HUES64 (cell line): ENCODE results near the gene KLHDC7A. TPM values are rescaled to one million over a fixed set of nuclear protein-coding genes. Genes with fewer than 3 reads are reported as not detected.

Experiments
- H3K27ac ChIP-seq: 2 replicates; pipeline ENCODE4 v1.7.0; 2013; ENCODE audit warnings: low read depth, low read length, inconsistent platforms
- H3K27me3 ChIP-seq: 2 replicates; pipeline ENCODE4 v1.6.1; 2013; ENCODE audit warnings: mild to moderate bottlenecking, low read length; ENCODE audit not compliant: insufficient read depth
- H3K36me3 ChIP-seq: 2 replicates; pipeline ENCODE4 v1.6.1; 2013; ENCODE audit warnings: mild to moderate bottlenecking, low read length; ENCODE audit not compliant: insufficient read depth
- H3K4me1 ChIP-seq: 2 replicates; pipeline ENCODE4 v1.6.1; 2013; ENCODE audit warnings: mild to moderate bottlenecking, low read length, moderate library complexity; ENCODE audit not compliant: insufficient read depth
- H3K4me3 ChIP-seq: 2 replicates; pipeline ENCODE4 v1.5.1; 2013; ENCODE audit warnings: mild to moderate bottlenecking, low read length, moderate library complexity
- H3K9ac ChIP-seq: 2 replicates; pipeline ENCODE4 v1.6.1; 2013; ENCODE audit warnings: mild to moderate bottlenecking, low read depth, low read length
- H3K9me3 ChIP-seq: 2 replicates; pipeline ENCODE4 v1.6.1; 2013; ENCODE audit warnings: low read depth, low read length; ENCODE audit not compliant: insufficient read depth
- WGBS: fragments of 150-250, 120-280 bp; methylation state at CpG from one replicate; pipeline ENCODE4 v1.1.7; 2013; ENCODE audit warnings: missing lambda C conversion rate; 5-methylcytosine and 5-hydroxymethylcytosine counted together
- polyA plus RNA-seq, 2 experiments: library from polyadenylated mRNA; stranded (reverse); fragments of 50-300 nt; gene quantifications; one replicate each; pipeline ENCODE4 v1.2.3, GENCODE V29; 2013

Gene KLHDC7A
- 10.5 TPM for polyA plus RNA-seq (2013, experiment 1 of 2)
- 7.1 TPM for polyA plus RNA-seq (2013, experiment 2 of 2)

DNA sequence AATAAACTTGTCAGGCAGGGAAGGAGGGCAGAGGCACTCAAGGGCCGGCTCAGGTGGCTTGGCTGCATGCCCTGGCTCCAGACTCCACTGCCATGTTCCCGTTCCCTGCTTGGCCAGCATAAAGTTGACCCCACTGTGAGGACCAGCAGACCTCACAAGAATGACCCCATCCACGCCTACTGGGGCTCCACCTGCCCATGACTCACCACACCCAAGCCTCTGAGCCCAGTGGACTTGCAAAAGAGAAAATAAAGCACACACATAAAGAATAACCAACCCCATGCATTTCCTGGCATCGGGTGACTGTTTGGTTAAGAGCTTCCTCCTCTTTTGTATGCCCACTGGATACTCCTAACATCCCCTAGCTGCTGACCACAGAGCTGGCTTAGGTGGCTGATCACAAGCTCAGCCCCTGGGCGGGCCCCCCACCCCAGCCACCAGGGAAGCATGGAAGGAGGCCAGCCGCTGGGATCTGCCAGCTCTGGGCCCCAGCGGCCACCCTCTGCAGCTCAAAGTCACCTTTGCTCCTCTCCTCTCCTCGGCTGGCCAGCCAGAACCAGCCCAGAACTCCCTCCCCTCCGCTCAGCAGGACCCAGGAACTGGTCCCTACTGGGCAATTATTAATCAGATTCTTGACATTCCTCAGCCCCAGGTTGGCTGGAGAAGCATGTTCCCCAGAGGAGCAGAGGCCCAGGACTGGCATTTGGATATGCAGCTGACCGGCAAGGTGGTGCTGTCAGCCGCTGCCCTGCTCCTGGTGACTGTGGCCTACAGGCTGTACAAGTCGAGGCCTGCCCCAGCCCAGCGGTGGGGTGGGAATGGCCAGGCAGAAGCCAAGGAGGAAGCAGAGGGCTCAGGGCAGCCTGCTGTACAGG is at the start of gene KLHDC7A:
KLHDC7A (plus strand) TSS at position 616 of the 875 bp plus-strand sequence; CDS start at position 668, 52 bp downstream.
- Histone ChIP-seq H3K9me3 (no peaks in the 10 kb centered on the region), H3K36me3 (peaks cover 19% of the 10 kb centered on the region), H3K27me3 (no peaks in the 10 kb centered on the region), H3K4me3 (peak within 1 kb of the TSS; percentile 26; the same call in 1 of the 2 replicates), H3K27ac (peak within 1 kb of the TSS; percentile 87), H3K9ac (peak within 1 kb of the TSS; percentile 52), H3K4me1 (peaks cover 35% of the 10 kb centered on the region)
- 20% methylated on average over 13 of the region's 13 CpGs for WGBS

DNA sequence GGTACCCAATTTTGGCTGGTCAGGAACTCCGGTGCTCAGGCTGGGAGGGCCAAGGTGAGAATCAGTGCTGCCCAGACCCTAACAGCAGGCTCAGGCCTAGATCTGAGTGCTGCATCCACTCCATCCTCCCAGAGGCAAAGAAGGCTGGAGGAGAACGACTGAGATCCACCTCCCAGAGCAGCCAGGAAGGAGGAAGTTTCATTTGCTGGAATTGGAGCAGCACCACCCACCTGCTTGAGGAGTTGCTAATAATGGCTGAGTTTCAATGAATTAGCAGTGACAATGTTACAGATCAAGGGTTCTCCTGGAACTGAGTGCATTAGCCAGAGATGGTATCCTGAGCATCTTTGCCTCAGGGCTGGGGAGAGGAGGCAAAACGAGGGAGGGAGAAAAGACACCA is 46.7 kb upstream of the KLHDC7A start:
- no peaks in the 10 kb centered on the region for H3K27me3 ChIP-seq
- no peak overlapping the region for H3K27ac ChIP-seq
- no peak overlapping the region for H3K4me3 ChIP-seq
- H3K36me3 ChIP-seq, result no peaks in the 10 kb centered on the region
- peaks cover 3% of the 10 kb centered on the region; the same call in 1 of the 2 replicates for H3K9me3 ChIP-seq
- 76% methylated on average over 3 of the region's 3 CpGs for WGBS
- H3K9ac ChIP-seq, result no peak overlapping the region
- no peaks in the 10 kb centered on the region for H3K4me1 ChIP-seq

DNA sequence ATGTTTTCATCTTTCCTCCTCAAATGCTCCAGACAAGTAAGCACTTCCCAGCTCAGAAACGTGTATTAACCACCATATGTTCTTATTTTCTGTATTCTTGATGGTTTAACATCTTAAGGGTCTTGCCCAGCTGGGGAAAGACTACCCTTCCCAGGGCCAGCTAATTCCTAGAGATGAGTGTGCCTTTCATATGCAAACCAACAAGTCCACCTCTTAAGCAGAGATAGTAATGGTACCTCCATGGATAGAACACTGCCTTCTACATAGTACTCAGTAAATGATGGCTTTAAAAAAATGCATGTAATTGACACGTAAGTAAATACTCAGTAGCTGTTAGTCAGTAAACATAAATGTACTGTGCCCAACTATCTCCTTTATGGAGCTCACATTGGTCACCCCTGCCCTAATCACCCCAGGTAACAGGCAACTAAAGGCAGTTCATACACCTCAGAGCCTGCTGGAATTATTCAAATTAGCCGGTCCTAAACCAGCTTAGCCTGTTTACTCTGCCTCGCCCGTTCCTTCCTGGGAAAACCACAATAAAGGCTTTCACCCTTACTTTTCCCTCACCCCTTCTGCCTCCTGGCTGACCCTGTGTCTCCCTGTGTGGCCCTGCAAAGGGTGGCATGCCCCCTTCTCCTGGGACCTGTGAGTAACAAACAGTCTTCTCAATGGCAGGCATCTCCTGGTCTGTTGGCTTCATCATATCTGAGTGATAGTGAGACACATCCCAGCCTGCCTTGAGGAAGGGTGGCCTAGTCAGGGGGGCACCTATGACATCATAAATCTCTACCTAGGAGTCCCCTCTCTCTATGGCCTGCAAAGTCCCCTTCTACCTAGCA is 40.1 kb upstream of the KLHDC7A start:
- H3K4me3 ChIP-seq, result no peak overlapping the region
- H3K36me3 ChIP-seq, result no peaks in the 10 kb centered on the region
- no peak overlapping the region for H3K9ac ChIP-seq
- H3K9me3 ChIP-seq, result no peaks in the 10 kb centered on the region
- WGBS, result 55% methylated on average over 5 of the region's 5 CpGs
- H3K27ac ChIP-seq, result no peak overlapping the region
- no peaks in the 10 kb centered on the region for H3K27me3 ChIP-seq
- H3K4me1 ChIP-seq, result peaks cover 8% of the 10 kb centered on the region

DNA sequence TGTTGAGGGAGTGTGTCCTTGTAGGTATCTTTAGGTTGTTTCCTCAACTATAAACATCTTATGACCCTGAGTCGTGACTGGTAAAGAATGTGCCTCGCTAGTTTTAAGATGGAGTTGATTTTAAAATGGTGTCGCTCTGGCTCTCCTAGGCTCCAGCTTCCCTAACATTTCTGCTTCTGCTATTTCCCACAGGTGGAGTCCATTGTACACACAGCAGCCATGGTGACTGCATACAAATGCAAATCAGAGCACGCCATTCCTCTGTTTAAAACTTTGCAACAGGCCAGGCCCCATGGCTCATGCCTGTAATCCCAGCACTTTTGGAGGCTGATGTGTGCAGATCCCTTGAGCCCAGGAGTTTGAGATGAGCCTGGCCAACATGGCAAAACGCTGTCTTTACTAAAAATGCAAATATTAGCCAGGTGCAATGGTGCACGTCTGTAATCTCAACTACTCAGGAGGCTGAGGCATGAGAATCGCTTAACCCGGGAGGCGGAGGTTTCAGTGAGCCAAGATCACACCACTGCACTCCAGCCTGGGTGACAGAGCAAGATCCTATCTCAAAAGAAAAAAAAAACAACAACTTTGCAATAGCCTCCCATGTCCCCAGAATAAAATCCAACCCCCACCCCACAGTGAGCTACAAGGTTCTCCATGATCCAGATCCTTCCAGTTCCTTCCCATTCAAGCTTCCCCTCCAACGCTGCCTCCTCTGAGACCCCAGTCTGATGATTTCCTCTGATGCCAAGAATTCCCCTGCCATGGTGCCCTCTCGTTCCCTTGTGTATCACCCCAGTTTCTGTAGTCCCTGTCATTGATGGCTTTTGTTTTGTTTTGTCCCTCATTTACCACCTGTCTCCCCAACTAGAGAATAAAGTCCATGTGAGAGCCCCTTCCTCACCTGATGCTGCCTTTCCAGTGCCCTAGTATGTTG is 36.9 kb upstream of the KLHDC7A start:
- no peaks in the 10 kb centered on the region for H3K9me3 ChIP-seq
- H3K9ac ChIP-seq, result no peak overlapping the region
- H3K27me3 ChIP-seq, result no peaks in the 10 kb centered on the region
- H3K27ac ChIP-seq, result no peak overlapping the region
- WGBS, result 90% methylated on average over 11 of the region's 11 CpGs
- peaks cover 19% of the 10 kb centered on the region for H3K4me1 ChIP-seq
- H3K4me3 ChIP-seq, result no peak overlapping the region
- H3K36me3 ChIP-seq, result no peaks in the 10 kb centered on the region

DNA sequence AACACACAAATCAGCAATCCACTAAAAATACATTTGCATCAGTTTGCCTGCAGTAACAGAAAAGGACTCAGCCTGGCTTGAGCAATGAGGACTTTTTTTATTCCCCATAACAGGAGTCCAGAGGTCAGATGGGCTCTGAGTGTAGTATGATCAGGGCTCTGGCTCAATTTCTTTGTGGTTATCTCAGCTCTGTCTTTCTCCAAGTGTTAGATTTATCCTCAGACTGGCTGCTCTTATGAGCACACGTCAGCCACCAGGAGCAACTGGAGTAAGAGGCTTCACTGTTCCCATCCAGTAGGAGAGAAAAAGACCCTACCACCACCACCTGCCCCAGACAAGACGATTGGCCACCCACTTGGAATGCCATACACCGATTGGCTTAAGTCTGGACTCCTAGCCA is 36.2 kb upstream of the KLHDC7A start:
- no peak overlapping the region for H3K27ac ChIP-seq
- H3K36me3 ChIP-seq, result no peaks in the 10 kb centered on the region
- H3K4me3 ChIP-seq, result no peak overlapping the region
- 91% methylated on average over 3 of the region's 3 CpGs for WGBS
- peaks cover 25% of the 10 kb centered on the region for H3K4me1 ChIP-seq
- no peaks in the 10 kb centered on the region for H3K27me3 ChIP-seq
- H3K9ac ChIP-seq, result no peak overlapping the region
- no peaks in the 10 kb centered on the region for H3K9me3 ChIP-seq

DNA sequence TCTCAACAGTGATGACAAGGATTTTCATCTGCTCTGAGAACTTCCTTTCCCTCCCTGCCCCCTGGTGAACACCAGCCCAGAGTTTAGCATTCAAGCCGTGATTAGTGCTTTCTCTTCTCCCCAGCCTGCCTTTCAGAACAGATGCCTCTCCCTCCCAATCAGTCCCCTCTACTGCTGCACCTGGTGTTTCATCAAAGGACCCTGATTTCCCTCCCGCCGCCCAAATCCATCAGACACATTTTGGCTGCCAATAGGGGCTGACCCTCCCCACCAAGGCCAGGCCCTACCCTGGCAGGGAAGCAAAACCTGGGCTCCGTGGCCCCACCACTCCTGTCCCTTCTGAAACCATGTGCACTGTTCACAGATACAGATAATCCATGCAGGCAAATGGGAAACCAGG is 34.0 kb upstream of the KLHDC7A start:
- H3K27me3 ChIP-seq, result no peaks in the 10 kb centered on the region
- no peak overlapping the region for H3K4me3 ChIP-seq
- 69% methylated on average over 4 of the region's 4 CpGs for WGBS
- H3K9me3 ChIP-seq, result no peaks in the 10 kb centered on the region
- no peaks in the 10 kb centered on the region for H3K36me3 ChIP-seq
- H3K9ac ChIP-seq, result no peak overlapping the region
- no peak overlapping the region for H3K27ac ChIP-seq
- peaks cover 18% of the 10 kb centered on the region for H3K4me1 ChIP-seq

DNA sequence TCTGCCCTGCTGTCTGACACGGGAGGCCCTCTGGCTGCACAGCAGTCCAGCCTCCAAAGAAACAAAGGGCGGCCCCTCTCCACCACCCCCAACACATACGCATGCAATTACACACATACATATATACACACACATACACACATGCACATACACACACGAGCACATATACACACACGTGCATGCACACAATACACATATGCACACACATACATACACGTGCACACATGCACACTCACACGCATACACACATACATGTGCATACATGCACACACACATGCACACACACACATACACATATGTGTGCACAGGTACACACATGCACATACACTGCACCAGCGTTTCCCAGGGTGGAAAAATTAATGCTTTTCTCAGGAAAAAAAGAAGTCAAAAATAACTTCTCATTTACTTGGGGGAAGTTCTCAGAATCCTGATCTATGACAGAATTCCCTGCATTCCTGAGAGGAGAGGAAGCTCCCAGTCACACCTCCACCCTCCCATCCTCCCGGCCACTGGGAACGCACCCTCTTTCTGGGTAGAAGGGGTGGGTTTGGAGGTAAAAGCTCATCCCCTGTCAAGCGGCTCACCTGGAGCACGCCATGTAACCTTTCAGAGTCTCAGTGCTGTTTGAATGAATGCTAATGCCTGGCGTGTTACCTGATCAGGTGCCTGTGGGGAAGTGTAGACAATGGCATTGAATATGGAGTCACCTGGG is 33.1 kb upstream of the KLHDC7A start:
- WGBS, result 84% methylated on average over 13 of the region's 13 CpGs
- Histone ChIP-seq H3K9me3 (no peaks in the 10 kb centered on the region), H3K4me3 (no peak overlapping the region), H3K36me3 (no peaks in the 10 kb centered on the region), H3K4me1 (peaks cover 18% of the 10 kb centered on the region), H3K27me3 (no peaks in the 10 kb centered on the region), H3K9ac (no peak overlapping the region), H3K27ac (no peak overlapping the region)

DNA sequence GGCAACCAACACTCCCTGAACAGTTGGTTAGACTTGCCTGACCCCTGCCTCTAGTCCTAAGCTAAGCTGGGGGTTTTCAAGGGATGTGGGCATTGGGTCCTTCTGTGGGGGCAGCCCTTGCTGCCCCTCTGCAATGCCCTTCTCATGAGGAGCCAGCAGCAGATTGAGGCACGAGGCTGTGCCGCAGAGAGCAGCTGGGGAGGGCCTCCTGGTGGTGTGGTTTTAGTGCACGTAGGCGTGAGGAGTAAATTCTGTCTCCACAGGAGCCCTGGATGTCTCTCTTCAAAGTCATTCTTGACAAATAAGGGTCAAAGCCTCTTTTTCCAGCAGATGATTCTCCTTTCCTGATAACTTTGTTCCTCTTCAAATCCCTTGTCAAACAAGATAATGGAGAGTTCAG is 31.8 kb upstream of the KLHDC7A start:
- Histone ChIP-seq H3K9ac (no peak overlapping the region), H3K9me3 (no peaks in the 10 kb centered on the region), H3K27me3 (no peaks in the 10 kb centered on the region), H3K27ac (no peak overlapping the region), H3K36me3 (no peaks in the 10 kb centered on the region), H3K4me1 (peaks cover 18% of the 10 kb centered on the region), H3K4me3 (no peak overlapping the region)
- 55% methylated on average over 4 of the region's 4 CpGs for WGBS

DNA sequence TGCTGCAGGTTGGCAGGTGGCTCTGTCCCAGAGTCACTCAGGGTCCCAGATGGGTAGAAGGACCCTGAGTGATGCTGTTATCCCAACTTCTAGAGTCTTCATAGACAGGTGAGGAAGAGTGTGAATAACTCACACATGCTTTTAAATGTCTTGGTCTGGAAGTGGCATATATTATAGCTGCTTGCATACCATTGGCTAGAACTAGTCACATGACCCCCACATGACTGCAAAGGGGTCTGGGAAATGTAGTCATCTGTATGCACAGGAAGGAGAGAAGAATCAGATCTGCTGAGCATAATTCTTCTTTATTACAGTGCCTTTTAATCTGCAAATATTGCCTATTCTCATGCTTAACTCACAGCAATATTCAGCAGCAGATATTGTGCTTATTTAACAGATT is 28.2 kb upstream of the KLHDC7A start:
- H3K36me3 ChIP-seq, result no peaks in the 10 kb centered on the region
- no peak overlapping the region for H3K9ac ChIP-seq
- no peaks in the 10 kb centered on the region for H3K9me3 ChIP-seq
- H3K4me3 ChIP-seq, result no peak overlapping the region
- H3K27me3 ChIP-seq, result no peaks in the 10 kb centered on the region
- H3K27ac ChIP-seq, result no peak overlapping the region
- H3K4me1 ChIP-seq, result peaks cover 13% of the 10 kb centered on the region
